Muscle layer of duodenum (tissue), 2 donors: ENCODE results near the gene FAM193A.
"Not testable (repeated sequence)": the region's sequence is repeated elsewhere in the genome, so short reads cannot be mapped to it uniquely, and the experiment has no call there.

Experiments used
- H3K27ac ChIP-seq: one replicate; pipeline ENCODE4 v1.7.0; 2013; ENCODE audit warnings: mild to moderate bottlenecking, low read length
- H3K27me3 ChIP-seq: one replicate; pipeline ENCODE4 v1.7.0; 2013; ENCODE audit warnings: low read depth, mild to moderate bottlenecking, control low read depth, low read length
- H3K36me3 ChIP-seq, 2 donors: one replicate each; pipeline ENCODE4 v1.7.0; 2013; ENCODE audit warnings: low read length in 2 of 2, control low read depth in 1 of 2, mild to moderate bottlenecking in 1 of 2; ENCODE audit not compliant: insufficient read depth in 2 of 2, control insufficient read depth in 1 of 2
- H3K4me1 ChIP-seq, 2 donors: one replicate each; pipeline ENCODE4 v1.7.0; 2013; ENCODE audit warnings: low read length in 2 of 2, mild to moderate bottlenecking in 2 of 2, control low read depth in 1 of 2, moderate library complexity in 1 of 2; ENCODE audit not compliant: insufficient read depth in 2 of 2, control insufficient read depth in 1 of 2
- H3K4me3 ChIP-seq, 2 donors: one replicate each; pipeline ENCODE4 v1.7.0; 2013; ENCODE audit warnings: low read length in 2 of 2, low read depth in 1 of 2, mild to moderate bottlenecking in 1 of 2
- H3K9me3 ChIP-seq, 2 donors: one replicate each; pipeline ENCODE4 v1.7.0; 2013; ENCODE audit warnings: low read length in 2 of 2, control low read depth in 1 of 2, mild to moderate bottlenecking in 1 of 2; ENCODE audit not compliant: control insufficient read depth in 1 of 2
- donor health status: healthy.

Gene FAM193A

DNA sequence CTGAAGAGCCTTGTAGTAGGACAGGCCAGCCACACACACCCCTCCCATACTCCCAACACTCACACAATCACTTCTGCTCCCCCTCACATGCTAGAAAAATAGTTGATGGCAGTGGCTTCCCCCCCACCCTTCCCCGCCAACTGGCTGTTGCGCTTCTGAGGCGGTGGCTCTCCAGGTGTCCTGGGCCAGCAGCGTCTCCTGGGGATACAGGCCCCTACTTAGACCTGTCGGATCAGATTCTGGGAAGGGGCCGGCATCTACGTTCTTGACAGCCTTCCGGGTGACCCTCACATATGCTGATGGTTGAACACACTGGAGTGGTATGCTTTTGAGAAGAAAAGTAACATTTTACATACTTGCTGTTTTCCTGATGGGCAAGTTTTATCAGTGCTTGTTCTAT lies 179.8 kb downstream of the FAM193A start:
- H3K27ac ChIP-seq, result no peak overlapping the region
- peaks cover 11 to 27% of the 10 kb centered on the region in 2 donors for H3K36me3 ChIP-seq
- H3K27me3 ChIP-seq, result no peaks in the 10 kb centered on the region
- peaks cover 3 to 5% of the 10 kb centered on the region in 2 donors for H3K4me1 ChIP-seq
- no peak overlapping the region for H3K4me3 ChIP-seq
- H3K9me3 ChIP-seq, result no peaks in the 10 kb centered on the region

DNA sequence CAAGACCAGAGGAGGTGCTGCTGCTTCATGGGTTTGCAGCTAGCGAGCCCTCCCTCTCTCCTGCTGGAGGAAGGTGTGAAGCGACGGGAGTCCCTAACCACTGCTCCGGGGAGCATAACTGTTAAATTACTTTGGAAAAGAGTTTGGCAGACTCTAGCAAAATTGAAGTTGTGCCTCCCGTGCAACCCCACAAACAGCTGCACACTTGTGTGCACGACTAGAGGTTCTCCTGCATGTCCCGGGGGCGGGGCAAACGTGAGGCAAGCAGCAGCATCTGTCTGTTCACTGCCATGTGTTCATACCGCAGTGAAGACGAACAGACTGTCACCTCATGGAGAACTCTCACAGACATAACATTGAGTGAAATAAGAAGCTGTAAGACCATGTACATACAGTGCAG lies 185.1 kb downstream of the FAM193A start:
- H3K27ac ChIP-seq, result no peak overlapping the region
- no peaks in the 10 kb centered on the region for H3K4me1 ChIP-seq
- H3K36me3 ChIP-seq, result peaks cover 25 to 34% of the 10 kb centered on the region in 2 donors
- H3K27me3 ChIP-seq, result no peaks in the 10 kb centered on the region
- H3K9me3 ChIP-seq, result no peaks in the 10 kb centered on the region
- no peak overlapping the region for H3K4me3 ChIP-seq

DNA sequence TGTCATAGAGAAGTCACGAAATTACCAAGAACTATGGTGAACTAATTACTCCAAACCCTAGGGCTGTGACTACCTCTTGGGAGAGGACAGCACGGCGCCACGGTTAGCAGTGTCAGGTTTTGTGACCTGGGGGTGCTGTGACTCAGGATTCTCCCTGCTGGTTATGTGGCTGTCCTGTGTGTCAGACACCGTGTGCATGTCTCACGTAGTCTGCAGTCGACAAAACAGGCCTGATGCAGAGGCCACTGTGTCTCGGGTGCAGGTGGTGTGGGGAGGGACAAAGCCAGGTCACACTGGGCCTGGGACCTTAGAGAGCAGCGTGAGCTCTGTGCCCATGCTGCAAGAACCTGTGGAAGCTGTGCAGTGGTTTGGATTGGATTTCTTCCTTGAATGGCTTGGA lies 185.6 kb downstream of the FAM193A start:
- H3K9me3 ChIP-seq, result no peaks in the 10 kb centered on the region
- no peak overlapping the region for H3K4me3 ChIP-seq
- H3K27ac ChIP-seq, result no peak overlapping the region
- H3K27me3 ChIP-seq, result no peaks in the 10 kb centered on the region
- no peaks in the 10 kb centered on the region for H3K4me1 ChIP-seq
- peaks cover 25 to 32% of the 10 kb centered on the region in 2 donors for H3K36me3 ChIP-seq

DNA sequence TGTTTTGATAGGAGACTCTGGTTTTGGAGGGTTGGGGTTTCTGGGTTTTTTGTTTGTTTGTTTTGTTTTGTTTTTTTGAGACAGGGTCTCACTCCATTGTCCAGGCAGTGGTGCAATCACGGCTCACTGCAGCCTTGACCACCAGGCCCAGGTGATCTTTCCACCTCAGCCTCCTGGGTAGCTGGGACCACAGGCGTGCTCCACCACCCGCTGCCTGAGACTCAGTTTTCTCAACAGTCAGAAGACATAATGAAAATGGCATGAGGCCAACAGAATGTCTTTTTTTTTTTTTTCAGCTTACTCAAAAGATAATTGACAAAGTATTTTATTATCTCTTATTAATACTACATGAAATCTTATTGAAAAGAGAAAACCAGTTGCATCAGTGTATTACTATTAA lies 187.3 kb downstream of the FAM193A start:
- no peaks in the 10 kb centered on the region for H3K4me1 ChIP-seq

DNA sequence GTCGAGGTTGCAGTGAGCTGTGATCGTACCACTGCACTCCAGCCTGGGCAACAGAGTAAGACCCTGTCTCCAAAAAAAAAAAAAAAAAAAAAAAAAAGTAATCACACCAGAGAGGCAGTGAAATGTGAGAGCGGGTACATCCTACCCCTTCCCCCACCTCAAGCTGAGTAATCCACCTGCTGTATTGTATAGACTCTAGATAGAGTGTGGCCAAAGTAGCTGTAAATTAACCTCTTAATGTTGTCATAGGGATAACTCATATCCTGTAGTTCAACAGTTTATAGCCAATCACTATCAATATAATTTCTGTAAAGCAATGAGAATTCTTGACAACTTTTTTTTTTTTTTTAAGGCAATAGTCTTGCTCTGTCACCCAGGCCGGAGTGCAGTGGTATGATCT lies 188.9 kb downstream of the FAM193A start:
- Histone ChIP-seq H3K4me1 (no peaks in the 10 kb centered on the region), H3K4me3 (no peak overlapping the region), H3K27ac (no peak overlapping the region), H3K36me3 (peaks cover 17 to 35% of the 10 kb centered on the region in 2 donors), H3K27me3 (no peaks in the 10 kb centered on the region), H3K9me3 (no peaks in the 10 kb centered on the region)

More for the DNA sequence above, 187.3 kb downstream of the FAM193A start:
- Histone ChIP-seq H3K27ac (no peak overlapping the region), H3K27me3 (no peaks in the 10 kb centered on the region), H3K36me3 (peaks cover 24 to 27% of the 10 kb centered on the region in 2 donors), H3K9me3 (no peaks in the 10 kb centered on the region), H3K4me3 (no peak overlapping the region)

DNA sequence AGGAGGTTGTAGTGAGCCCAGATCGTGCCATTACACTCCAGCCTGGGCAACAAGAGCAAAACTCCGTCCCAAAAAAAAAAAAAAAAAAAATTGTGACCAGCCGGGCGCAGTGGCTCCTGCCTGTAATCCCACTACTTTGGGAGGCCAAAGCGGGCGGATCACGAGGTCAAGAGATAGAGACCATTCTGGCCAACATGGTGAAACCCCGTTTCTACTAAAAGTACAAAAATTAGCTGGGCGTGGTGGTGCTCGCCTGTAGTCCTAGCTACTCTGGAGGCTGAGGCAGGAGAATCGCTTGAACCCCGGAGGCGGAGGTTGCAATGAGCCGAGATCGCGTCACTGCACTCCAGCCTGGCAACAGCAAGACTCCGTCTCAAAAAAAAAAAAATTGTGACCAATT lies 190.4 kb downstream of the FAM193A start:
- peaks cover 12 to 31% of the 10 kb centered on the region in 2 donors for H3K36me3 ChIP-seq
- H3K9me3 ChIP-seq, H3K4me3 ChIP-seq, H3K27me3 ChIP-seq, H3K27ac ChIP-seq, H3K4me1 ChIP-seq: not testable (repeated sequence)

DNA sequence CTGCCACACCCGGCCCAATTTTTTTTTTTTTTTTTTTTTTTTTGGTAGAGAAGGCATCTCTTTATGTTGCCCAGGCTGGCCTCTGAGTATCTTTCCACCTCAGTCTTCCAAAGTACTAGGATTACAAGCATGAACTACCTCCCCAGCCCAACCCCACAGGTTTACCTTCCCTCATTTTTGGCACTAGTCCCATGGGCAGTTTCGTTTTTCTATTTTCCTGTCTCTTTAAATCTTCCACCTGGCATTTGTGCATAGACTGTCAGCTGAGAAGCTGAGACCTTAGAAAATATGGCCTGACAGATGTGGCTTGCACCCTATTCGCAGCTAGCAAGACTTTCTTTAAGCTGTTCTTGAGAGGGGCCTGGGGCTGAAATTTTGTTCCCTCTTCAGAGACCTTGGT lies 191.8 kb downstream of the FAM193A start:
- no peak overlapping the region for H3K27ac ChIP-seq
- no peak overlapping the region for H3K4me3 ChIP-seq
- H3K27me3 ChIP-seq, result no peaks in the 10 kb centered on the region
- H3K36me3 ChIP-seq, result peaks cover 17 to 37% of the 10 kb centered on the region in 2 donors
- H3K4me1 ChIP-seq, result no peaks in the 10 kb centered on the region
- H3K9me3 ChIP-seq, result no peaks in the 10 kb centered on the region

DNA sequence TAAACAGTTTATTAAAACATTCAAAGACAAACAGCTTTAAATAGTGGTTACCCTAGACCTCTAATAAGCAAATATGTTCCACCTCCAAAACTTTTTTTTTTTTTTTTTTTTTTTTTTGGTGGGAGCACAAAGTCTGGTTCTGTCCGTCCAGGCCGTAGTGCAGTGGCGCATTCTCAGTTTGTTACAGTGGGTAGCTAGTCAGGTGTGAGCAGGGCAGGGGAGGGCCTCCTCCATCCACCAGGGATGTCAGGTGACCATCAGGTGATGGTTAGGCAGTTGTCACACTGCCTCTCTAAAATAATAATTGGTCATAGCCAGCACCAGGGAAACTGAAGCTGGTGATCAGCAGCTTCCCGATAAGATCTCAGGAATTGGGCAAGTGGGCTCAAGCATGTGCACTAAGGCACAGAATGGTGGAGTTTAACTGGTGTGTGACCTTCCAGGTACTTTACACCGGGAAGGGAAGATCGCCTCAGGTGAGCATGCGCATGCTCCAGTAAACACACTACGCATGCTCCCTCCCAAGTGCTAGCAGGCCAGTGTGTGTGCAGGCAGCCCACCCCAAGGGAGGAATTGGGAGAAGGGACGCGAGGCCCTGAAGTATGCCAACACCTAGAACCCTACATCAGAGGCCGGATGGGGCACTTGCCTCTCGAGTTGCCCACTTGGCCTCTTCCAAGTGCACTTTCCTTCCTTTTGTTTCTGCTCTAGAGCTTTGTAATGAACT lies 192.5 kb downstream of the FAM193A start:
- no peak overlapping the region for H3K4me3 ChIP-seq
- H3K9me3 ChIP-seq, result no peaks in the 10 kb centered on the region
- H3K4me1 ChIP-seq, result no peaks in the 10 kb centered on the region
- peaks cover 17 to 44% of the 10 kb centered on the region in 2 donors for H3K36me3 ChIP-seq
- H3K27ac ChIP-seq, result no peak overlapping the region
- H3K27me3 ChIP-seq, result no peaks in the 10 kb centered on the region

DNA sequence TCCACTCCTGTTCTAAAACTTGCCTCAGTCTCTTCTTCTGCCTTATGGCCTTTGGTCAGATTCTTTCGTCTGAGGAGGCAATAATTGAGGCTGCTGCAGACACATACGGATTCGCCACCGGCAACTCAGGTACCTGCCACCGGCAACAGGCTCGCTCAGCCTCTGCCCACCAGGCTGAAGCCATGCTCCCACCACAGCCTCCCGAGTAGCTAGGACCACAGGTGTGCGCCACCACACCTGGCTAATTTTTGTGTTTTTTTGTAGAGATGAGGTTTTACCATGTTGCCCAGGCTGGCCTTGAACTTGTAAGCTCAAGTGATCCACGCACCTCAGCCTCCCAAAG lies 193.1 kb downstream of the FAM193A start:
- Histone ChIP-seq H3K4me1 (no peaks in the 10 kb centered on the region), H3K36me3 (peaks cover 17 to 44% of the 10 kb centered on the region in 2 donors), H3K4me3 (no peak overlapping the region), H3K27me3 (no peaks in the 10 kb centered on the region), H3K9me3 (no peaks in the 10 kb centered on the region), H3K27ac (no peak overlapping the region)

DNA sequence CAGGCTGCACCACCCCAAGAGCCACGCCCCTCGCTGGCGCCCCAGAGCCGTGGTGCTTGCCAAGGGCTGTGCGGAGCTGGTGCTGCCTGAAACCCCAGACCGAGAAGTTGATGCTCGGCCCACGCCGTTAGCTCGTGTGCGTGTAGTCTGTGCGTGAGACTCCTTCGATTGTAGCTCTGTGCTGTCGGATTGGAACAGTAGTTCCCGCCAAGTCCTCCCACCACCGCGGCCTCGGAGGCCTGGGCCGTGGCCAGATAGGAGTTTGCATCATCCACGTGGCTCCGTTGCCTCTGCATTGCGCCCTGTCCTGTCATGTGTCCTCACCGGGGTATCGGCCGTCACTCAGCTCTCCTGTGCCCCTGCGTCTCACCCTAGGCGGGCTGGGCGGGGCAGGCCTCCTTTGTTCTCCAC lies 195.5 kb downstream of the FAM193A start:
- Histone ChIP-seq H3K27ac (no peak overlapping the region), H3K4me1 (no peaks in the 10 kb centered on the region), H3K4me3 (no peak overlapping the region)

DNA sequence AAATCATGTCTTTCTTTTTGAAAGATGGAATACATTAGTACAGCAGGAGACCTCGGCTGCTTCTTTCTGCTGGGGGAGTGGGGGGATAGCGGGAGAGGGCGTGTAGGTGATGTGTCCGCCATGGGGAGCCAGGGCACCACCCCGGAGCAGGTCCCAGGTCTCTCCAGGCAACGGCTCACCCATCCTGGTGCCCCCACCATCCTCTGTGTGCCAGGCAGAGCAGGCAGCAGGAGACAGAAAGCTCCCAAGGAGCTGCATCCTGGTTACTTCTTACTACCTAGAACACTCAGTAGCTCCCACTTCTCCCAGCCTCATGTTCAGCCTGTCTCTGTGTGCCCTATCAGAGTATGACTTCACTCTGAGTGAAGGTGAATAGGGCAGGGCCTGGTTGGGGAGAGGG lies 196.1 kb downstream of the FAM193A start:
- peaks cover 17 to 44% of the 10 kb centered on the region in 2 donors for H3K36me3 ChIP-seq
- no peaks in the 10 kb centered on the region for H3K27me3 ChIP-seq
- H3K9me3 ChIP-seq, result no peaks in the 10 kb centered on the region
- no peak overlapping the region for H3K27ac ChIP-seq
- H3K4me1 ChIP-seq, result no peaks in the 10 kb centered on the region
- H3K4me3 ChIP-seq, result no peak overlapping the region

More for the DNA sequence above, 195.5 kb downstream of the FAM193A start:
- Histone ChIP-seq H3K9me3 (no peaks in the 10 kb centered on the region), H3K27me3 (no peaks in the 10 kb centered on the region), H3K36me3 (peaks cover 17 to 44% of the 10 kb centered on the region in 2 donors)
